GM21367 (cell line): ENCODE results near the gene CACNB2.

Experiments
- ATAC-seq: cut with Tn5 transposase; IDR thresholded peaks from one replicate; pipeline ENCODE4 v1.9.1; 2021; ENCODE audit not compliant: unreplicated experiment

Gene CACNB2

GRCh38 chr10:18328941-18329340 is 188.7 kb downstream of the CACNB2 start:
- ATAC-seq: no peak

GRCh38 chr10:18332048-18332447 is 191.8 kb downstream of the CACNB2 start:
- no peak for ATAC-seq

- ATAC-seq: no peak
Measured at GRCh38 chr10:18332484-18332883, 192.3 kb downstream of the CACNB2 start.

GRCh38 chr10:18333621-18334020 is 193.4 kb downstream of the CACNB2 start:
- no peak for ATAC-seq

GRCh38 chr10:18334116-18334867 is 194.1 kb downstream of the CACNB2 start:
- no peak for ATAC-seq

- no peak for ATAC-seq
Measured at GRCh38 chr10:18340496-18341051, 200.3 kb downstream of the CACNB2 start.

- ATAC-seq: no peak
Measured at GRCh38 chr10:18341055-18341454, 200.8 kb downstream of the CACNB2 start.

- no peak for ATAC-seq
Measured at GRCh38 chr10:18343573-18343972, 203.3 kb downstream of the CACNB2 start.

GRCh38 chr10:18345308-18345707 is 205.1 kb downstream of the CACNB2 start:
- ATAC-seq: no peak

GRCh38 chr10:18350340-18350739 is 210.1 kb downstream of the CACNB2 start:
- ATAC-seq: no peak

- no peak for ATAC-seq
Measured at GRCh38 chr10:18351421-18351820, 211.2 kb downstream of the CACNB2 start.

- no peak for ATAC-seq
Measured at GRCh38 chr10:18352175-18352574, 212.0 kb downstream of the CACNB2 start.

GRCh38 chr10:18359812-18360211 is 219.6 kb downstream of the CACNB2 start:
- no peak for ATAC-seq

GRCh38 chr10:18362892-18363291 is 222.7 kb downstream of the CACNB2 start:
- ATAC-seq: no peak

GRCh38 chr10:18364987-18365775 is 225.0 kb downstream of the CACNB2 start:
- no peak for ATAC-seq

GRCh38 chr10:18367840-18368239 is 227.6 kb downstream of the CACNB2 start:
- no peak for ATAC-seq

- ATAC-seq: no peak
Measured at GRCh38 chr10:18368273-18368672, 228.0 kb downstream of the CACNB2 start.

GRCh38 chr10:18368682-18369081 is 228.5 kb downstream of the CACNB2 start:
- ATAC-seq: no peak

- no peak for ATAC-seq
Measured at GRCh38 chr10:18369859-18370473, 229.7 kb downstream of the CACNB2 start.

- ATAC-seq: no peak
Measured at GRCh38 chr10:18376650-18377049, 236.4 kb downstream of the CACNB2 start.

GRCh38 chr10:18377898-18378297 is 237.7 kb downstream of the CACNB2 start:
- no peak for ATAC-seq

- ATAC-seq: no peak
Measured at GRCh38 chr10:18378766-18379165, 238.5 kb downstream of the CACNB2 start.
